Fibroblast of peridontal ligament (primary cell): ENCODE measurements around the gene L3MBTL3.
A peak's percentile ranks its signal among the peaks of the same experiment; 100 is the strongest.
"Not testable (repeated sequence)": the region's sequence is repeated elsewhere in the genome, so short reads cannot be mapped to it uniquely, and the experiment has no call there.

Experiments
- DNase-seq: peaks from one replicate; pipeline ENCODE4 v3.0.0-alpha.2; 2010; ENCODE audit errors: extremely low read depth

Gene L3MBTL3

DNA sequence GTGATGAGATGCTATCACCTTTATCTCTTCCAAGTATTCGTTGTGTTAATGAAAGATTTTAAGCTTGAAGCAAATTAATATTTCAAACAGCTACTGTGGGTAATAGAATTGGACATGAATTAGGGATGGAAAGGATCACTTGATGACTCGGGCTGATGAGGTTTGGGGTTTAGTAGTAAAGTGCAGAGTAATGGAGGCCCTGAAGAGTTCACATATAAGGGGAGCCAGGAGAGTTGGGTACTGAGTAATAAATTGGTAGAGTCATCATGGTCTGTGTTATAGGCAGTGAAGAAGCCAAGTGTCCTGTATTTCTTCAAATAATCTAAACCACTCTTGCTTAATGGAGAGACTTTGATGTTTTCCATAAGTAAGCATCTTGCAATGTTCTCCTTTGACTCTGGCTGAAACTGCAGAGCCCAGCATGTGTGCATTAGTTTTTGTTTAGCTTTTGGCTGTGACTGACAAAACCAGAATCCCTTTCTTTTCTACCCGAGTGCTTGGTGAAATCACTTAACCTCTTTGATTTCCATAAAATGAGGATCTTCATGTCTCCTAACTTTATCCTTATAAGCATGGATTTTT, 57.6 kb downstream of the L3MBTL3 start:
- DNase-seq = peak; percentile 16

DNA sequence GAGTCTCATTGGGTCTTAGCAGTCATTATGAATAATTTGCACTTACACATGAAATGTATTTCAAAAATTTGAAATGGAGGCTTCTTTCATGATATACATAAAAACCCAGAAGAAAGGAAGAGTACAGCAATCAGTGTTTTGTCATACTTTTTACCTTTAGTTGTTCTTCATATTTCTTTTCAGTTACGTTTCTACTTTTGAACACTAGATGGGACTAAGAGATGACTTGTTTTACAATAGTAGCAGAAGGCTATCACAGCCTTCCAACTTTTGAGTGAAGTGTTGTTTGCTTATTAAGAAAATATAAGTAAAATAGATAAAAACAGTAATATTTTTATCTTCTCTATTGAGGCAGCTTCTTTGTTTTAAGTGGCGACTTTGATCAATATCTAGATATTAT, 58.1 kb downstream of the L3MBTL3 start:
- peak; percentile 53 for DNase-seq

DNA sequence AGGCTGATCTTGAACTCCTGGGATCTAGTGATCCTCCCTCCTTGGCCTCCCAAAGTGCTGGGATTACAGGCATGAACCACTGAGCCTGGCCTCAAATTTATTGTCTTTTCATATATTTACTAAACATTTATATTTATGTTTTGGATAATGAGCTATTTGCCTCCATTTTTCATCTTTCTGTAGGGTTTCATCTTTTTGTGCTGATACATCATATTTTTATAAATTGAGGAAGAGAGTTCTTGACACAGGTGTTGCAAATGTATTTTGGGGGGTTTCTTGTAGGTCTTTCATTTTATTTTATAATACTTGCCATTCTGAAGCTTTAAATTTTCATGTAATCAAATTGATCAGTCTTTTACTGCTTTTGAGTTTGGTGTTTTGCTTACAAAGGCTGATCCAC, 72.4 kb downstream of the L3MBTL3 start:
- no peak for DNase-seq

DNA sequence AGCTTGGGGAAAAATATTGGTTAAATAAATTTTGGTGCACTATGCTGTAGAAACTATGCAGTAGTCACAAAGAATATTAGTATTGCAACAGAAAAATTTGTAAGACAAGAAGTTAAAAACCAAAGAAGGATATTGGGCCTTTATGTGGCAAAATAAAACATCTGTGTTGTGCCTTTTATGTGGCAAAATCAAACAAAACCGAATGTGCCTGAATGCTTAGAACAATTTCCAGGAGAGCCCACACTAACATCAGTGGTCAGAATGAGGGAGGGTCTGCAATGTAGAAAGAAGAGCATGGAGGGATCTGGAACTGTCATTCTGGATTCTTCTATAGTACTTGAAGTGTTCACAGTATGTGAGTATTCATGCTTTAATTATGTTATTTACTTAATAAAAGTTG, 75.2 kb downstream of the L3MBTL3 start:
- DNase-seq = no peak

DNA sequence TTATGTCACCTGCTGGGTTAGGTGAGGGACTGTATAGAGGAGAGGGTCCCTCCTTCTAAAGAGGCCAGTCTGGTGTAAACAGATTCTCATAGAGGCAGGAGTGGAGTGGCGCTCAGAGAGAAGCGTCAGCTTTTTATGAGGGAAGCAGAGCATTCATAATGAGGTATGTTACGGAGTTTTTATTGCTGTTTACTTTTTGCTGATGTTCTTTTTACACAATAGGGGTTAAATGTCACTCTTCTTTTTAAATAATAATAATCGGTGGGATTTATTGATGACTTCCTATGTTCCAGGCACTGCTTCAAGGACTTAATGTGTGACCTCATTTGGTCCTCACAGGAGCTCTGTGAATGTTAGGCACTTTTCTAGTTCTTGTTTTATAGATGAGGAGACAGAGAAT, 79.9 kb downstream of the L3MBTL3 start:
- DNase-seq = no peak

DNA sequence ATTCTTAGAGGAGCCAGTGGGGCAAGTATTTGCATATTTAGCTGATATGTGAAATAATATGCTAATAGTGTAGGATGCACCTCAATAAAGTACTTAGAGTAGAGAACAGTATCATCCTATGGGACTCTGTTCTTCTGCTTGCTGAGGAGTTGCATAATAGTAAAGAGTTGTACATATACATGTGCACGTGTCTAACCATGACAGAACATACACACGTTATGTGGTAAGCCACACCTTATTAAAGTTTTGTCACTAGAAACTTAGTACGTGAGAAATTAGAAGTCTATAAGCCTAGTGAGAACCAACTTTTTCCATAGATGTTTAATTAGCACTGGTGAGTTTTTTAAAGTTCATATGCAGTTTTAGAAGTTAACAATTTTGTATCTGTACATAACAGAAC, 80.7 kb downstream of the L3MBTL3 start:
- DNase-seq = no peak

DNA sequence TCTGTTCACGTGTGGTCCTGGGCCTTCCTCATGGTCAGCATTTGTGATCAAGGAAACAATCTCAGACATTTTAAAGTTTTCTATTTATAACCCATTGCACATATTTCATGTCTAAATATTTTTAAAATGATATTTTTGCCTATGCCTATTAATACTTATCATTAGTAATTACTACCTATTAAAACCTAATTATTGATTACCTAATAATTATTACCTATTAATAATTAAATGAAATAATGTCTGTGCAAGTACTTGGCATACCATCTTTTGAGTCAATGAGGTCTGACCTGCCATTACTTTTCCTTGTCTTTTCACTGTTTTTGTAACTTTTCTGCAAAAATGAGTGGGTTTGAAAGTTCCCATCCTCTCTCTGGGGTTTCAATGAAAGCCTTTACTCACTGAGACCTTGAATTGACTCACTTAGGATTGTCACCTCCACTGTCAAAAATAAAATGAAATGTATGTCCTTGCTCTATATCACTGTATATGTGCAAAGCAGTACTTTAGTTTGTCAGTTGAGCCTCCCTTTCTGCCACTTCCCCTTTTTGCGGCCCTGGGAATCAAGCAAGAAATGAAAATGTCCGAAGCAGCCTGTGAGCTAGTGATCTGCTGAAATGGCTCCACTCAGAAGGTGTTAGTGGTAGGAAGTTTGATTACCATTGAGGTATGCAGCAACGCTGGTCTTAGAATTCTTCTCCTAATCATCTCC, 87.8 kb downstream of the L3MBTL3 start:
- no peak for DNase-seq

DNA sequence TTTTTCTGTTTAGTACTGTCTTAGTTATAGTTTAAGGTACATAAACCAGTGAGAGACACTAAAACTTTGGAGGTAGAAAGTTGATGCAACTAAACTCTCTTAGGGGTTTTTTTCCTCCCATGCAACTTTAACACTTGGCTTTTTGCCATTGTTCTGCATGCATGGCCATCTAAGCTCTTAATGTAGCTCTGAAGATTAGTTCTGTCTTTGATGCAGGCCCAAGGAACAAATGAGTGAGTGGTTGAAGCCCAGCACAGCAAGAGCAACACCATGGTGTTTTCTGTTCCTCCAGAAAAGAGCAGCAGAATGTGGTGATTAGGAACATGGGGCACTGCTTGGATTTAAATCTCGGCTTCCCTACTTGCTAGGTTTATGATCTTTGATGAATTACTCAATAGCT, 89.3 kb downstream of the L3MBTL3 start:
- DNase-seq = peak; percentile 5

DNA sequence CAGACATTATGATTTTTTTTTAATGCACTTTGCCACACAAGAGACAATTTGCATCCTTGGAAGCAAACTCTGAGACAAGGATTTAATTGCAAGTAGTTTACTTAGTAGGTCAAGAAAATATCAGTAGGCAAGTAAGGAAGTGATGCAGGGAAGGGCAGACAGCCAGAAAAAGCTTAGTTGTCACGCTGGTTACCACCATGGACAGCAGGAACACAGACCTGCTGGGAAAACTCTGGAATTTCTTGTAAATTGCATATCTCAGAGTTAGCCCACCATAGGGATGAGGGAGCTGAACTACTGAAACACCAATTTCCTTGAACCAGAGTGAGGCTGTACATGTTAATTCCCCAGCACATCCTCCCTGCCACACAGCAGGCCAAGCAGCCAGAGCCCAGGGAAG, 92.7 kb downstream of the L3MBTL3 start:
- DNase-seq = no peak

DNA sequence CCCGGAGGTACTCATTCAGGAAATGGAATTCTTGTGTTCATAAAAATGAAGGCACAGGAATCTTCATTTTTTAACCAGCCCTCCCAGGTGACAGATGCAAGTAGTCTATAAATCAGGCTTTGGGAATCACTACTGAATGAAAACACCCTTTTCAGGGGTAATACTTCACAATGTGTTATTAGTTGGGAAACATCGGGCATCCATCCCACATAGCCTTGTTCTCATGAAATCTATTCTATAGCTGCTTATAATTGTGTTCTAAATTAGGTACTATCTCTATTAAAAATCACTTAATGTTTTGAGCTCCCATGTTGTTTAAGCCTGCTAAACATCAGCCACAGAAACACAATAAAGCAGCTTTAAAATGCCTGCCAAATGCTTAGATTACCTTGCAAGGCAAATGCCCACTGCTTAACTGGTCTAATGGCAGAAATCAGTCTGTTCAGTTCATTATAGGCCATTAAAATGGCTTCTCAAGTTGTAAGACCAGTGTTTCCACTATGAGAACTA, 94.9 kb downstream of the L3MBTL3 start:
- DNase-seq = no peak

DNA sequence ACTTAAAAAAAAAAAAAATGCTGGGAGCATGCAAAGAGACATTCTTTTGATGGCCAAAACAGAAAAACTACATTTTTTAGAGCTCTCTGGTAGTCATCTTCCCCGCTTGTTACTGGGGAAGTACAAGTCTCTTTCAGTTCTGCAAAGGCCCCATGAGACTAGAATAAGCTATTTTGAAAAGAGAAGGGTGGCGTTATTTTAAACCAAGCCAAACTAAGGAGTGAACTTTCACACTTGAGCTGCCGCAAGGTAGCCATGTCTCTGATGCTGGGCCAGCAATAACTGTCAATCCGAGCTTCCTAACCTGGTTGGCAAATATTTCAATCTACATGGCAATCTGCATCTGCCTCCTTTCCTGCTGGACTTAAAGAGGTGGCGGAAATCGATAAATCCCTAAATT, 96.7 kb downstream of the L3MBTL3 start:
- DNase-seq = no peak

DNA sequence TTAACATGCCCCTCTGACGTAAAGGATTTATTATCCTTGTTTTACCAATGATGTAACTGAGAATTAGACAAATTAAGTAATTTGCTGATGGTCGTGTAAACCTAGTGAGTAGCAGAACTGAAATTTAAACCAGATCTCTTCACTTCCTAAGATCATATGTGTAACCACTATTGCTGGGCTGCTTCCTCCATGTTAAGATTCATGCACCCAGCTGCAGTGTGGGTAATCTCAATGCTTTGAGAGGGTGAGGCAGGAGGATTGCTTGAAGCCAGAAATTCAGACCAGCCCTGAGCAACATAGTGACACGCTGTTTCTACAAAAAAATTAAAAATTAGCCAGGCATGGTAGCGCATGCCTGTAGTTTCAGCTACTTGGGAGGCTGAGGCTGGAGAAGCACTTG, 97.9 kb downstream of the L3MBTL3 start:
- DNase-seq = no peak

DNA sequence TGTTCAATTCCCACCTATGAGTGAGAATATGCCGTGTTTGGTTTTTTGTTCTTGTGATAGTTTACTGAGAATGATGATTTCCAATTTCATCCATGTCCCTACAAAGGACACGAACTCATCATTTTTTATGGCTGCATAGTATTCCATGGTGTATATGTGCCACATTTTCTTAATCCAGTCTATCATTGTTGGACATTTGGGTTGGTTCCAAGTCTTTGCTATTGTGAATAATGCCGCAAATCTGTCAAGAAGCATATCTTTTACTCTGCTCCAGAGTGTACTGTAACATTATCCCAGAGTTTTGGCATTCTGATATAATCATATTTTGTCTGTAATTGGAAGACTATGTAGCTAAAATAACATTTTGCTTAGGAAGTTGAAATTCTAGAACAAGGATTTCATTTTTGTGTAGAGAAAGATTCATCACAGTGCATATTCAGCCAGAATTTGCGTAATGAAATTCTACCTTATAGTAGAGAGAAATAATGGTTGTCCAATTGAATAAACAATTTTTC, 98.9 kb downstream of the L3MBTL3 start:
- not testable (repeated sequence) for DNase-seq

DNA sequence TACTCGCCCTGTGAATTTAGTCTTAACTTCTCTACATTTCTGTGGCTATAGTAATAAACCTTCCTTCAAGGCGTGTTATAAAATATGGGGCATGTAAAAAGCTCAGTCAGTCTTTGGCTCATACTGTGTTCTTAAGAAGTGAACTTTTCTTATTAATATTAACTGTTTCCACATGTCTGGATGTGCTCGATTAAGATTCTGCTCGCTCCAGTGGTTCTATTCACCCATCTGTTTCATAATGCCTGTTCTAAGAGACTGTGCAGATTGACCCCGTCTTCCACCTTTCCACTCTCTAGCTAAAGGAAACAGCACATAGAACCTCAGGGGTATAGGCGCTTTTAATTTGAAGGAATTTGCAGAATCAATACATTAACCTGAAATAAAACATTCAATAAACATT, 99.9 kb downstream of the L3MBTL3 start:
- DNase-seq = no peak

DNA sequence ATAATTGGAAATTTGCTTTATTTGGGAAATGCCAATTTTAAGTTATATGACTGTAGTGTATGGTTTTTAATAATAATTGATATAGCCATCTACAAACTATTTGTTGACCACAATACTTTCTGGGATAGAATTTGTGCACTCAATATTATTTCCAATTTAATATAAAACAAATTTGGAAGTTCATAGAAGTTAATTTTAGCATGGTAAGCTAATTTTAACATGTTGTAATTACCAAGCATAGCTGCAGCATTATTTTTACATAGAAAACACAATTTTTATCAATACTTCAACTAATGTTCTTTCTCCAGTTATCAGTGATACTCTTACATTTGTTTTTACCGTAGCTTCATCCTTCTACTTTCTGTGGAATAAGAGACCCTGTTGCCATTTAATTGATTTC, 100.8 kb downstream of the L3MBTL3 start:
- DNase-seq = no peak

DNA sequence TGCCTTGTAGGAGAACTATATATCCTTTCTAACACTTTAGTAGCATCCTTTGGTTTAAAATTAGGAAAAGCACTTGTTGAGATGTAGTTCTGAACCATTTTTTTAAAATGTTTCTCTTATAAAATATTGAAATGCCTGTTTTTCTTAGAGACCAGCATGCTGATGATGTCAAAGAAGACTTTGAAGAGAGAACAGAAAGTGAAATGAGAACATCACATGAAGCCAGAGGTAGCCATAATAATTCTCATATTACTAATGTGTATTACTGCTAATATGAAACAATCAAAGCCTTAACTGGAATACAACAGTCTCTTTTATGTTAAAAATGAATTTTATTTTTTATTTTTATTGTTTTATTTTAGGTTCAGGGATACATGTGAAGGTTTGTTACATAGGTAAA, 102.3 kb downstream of the L3MBTL3 start:
- no peak for DNase-seq

DNA sequence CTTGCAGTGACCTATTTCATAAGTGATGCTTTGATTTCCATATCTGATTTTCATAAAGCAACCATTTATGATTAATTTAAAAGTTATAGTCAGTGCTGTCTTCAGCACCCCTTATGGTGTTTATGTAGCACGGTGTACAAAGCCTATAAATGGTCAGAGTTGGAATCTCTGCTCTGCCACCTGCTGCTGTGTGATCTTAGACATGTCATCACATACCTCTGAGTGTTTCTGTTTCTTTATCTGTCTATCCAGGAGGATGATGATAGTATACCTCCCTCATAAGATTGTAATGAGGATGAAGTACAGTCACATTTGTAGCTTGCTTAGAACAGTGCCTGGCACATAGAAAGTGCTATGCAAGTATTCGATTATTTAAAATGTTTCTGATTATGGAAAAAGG, 103.9 kb downstream of the L3MBTL3 start:
- DNase-seq = no peak

DNA sequence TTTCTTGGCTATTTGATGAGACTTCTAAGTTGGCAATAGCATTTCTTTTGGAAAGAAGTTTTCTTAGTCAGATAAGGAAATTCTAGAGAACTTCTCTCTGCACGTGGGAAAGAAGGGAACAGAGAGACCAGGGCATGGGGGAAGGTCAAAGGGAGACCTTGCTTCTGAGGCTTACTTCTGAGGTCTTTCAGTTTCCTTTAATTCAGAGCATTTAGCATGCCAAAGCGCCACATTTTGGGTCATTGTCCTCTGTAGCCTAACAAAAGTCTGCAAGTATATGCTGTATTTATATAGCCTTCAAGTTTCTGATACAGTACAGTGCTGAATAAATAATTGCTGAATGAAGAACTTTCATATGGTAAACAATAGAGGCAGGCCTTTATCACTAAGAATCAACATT, 108.8 kb downstream of the L3MBTL3 start:
- DNase-seq = no peak

DNA sequence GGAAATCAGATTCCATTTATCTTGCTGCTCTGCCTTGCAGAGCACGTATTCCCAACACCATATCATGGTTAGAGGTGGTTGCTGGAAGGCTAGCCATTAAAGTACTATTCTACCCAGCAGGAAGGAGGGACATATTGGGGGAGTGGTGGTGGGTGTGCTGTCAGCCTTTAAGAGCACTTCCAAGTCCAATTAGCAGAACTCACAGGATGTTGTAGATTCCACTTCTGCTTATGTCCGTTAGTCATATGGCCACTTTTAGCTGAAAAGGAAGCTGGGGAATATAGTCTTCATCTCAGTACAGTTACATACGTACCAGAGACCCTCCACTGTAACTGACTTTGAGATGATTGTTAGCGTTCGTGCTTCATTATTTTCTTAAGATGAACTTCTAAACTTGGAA, 109.9 kb downstream of the L3MBTL3 start:
- DNase-seq = no peak

DNA sequence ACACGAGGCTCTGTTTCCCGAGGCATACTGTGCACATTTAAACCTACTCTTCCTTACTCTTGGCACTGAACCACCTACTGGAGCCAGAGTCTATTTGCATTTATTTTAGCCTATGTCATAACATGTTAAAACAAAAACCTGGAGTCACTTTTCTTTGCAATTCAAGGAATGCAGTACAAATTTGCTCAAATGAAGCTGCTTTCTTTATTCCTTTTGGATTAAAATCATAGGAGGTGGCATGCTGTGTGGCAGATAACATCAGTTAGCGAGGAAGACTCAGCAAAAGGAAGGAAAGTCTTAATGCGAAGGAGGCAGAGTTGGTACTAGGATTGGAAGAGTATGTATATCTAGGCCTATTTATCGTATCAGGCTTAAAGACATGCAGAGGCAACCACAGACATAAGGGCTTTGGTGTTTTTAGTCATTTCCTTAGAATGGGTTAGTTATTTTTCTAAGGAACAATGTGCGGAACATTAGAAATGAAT, 111.4 kb downstream of the L3MBTL3 start:
- peak; percentile 45 for DNase-seq

DNA sequence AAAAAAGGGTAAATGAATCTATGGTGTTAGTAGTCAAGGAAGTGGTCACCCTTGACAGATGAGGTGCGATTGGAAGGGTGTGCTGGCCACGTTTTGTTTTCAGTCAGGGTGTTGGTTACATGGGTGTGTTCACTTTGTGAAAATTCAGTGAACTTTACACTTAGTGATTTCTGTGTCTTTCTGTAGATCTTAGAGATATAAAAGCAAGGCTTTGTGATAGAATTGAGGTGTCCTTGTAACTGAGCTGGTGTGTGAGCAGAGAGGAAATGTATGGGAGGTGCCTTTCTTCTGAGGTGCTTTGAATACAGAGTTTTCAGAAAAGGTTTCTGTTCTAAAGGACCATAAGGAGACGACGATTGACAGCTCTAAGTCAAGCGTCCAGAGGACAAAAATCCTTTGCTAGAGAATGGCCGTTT, 113.9 kb downstream of the L3MBTL3 start:
- DNase-seq = no peak

DNA sequence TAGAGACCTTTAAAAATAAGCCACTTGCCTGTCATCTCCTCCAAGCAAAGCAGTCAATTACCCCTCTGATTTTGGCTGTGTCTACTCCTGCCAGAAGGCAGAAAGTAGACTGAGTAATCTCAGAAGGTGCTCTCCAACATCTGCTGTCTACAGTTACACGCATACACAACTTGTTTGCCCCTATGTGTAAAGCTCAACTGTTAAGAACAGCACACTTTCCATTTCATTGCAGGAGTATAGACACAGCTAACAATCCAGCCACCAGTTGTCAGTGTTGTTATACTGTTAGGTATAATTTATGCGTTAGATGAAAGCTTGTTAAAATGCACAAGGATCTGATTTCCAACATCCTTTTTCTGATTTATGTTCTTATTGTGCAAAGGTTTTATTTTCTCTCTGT, 116.2 kb downstream of the L3MBTL3 start:
- no peak for DNase-seq

DNA sequence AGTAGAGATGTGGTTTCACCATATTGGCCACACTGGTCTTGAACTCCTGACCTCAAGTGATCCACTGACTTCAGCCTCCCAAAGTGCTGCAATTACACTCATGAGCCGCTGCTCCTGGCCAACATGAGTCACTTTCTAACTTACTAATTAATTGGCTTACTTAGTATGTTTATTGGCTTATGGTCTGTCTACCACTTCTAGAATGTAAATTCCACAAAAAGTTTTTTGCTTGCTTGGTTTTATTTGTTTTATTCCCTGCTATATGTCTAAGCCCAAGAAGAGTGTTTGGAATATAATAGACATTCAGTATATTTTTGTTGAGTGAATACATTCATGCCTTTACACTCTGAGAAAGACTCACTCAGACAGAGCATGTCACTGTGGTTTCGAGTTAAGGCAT, 118.4 kb downstream of the L3MBTL3 start:
- peak; percentile 32 for DNase-seq
